H1 (cell line): ENCODE data around the gene U2SURP.

Experiments used
- CEBPB ChIP-seq: IDR thresholded peaks from 2 replicates; pipeline ENCODE4 v1.6.1; 2012; ENCODE audit warnings: low read depth, low read length
- EP300 ChIP-seq, 2 experiments: IDR thresholded peaks; 1 replicate in 1 of 2; 2 replicates in 1 of 2; pipeline ENCODE4 v1.6.1; 2011 to 2012; ENCODE audit warnings: low read depth in 2 of 2, low read length in 2 of 2, mild to moderate bottlenecking in 2 of 2, borderline replicate concordance in 1 of 2, inconsistent platforms in 1 of 2, moderate library complexity in 1 of 2
- EZH2 ChIP-seq: fragments of 200-600 bp; sonication (generic); IDR thresholded peaks from 2 replicates; pipeline ENCODE4 v1.7.1; 2012; ENCODE audit warnings: low read depth, mild to moderate bottlenecking, moderate library complexity, low read length, inconsistent platforms; ENCODE audit not compliant: severe bottlenecking
- MAFK ChIP-seq: IDR thresholded peaks from 2 replicates; pipeline ENCODE4 v1.6.1; 2012; ENCODE audit warnings: low read depth, mild to moderate bottlenecking, improper control_type of control experiment, low read length
- POLR2AphosphoS5 ChIP-seq: IDR thresholded peaks from 2 replicates; pipeline ENCODE4 v1.6.1; 2011; ENCODE audit warnings: low read depth, low read length
- RAD21 ChIP-seq, 2 experiments: IDR thresholded peaks in 1 of 2; conservative IDR thresholded peaks in 1 of 2; 2 replicates each; pipeline ENCODE4 v1.6.1; 2011; ENCODE audit warnings: low read depth in 2 of 2, low read length in 2 of 2, improper control_type of control experiment in 1 of 2, inconsistent platforms in 1 of 2, mild to moderate bottlenecking in 1 of 2, moderate library complexity in 1 of 2
- TCF12 ChIP-seq: IDR thresholded peaks from 2 replicates; pipeline ENCODE4 v1.6.1; 2011; ENCODE audit warnings: low read depth, mild to moderate bottlenecking, low read length
- TF ChIP-seq, protein P1 (sequence below), 3 experiments: IDR thresholded peaks; 1 replicate in 2 of 3; 2 replicates in 1 of 3; pipeline versions ENCODE4 v1.5.1 to v1.6.1; 2011; ENCODE audit warnings: low read length in 3 of 3, mild to moderate bottlenecking in 3 of 3, inconsistent platforms in 2 of 3, low read depth in 1 of 3, moderate library complexity in 1 of 3; ENCODE audit not compliant: insufficient read depth in 1 of 3; ENCODE audit errors: control extremely low read depth in 1 of 3

DNA sequence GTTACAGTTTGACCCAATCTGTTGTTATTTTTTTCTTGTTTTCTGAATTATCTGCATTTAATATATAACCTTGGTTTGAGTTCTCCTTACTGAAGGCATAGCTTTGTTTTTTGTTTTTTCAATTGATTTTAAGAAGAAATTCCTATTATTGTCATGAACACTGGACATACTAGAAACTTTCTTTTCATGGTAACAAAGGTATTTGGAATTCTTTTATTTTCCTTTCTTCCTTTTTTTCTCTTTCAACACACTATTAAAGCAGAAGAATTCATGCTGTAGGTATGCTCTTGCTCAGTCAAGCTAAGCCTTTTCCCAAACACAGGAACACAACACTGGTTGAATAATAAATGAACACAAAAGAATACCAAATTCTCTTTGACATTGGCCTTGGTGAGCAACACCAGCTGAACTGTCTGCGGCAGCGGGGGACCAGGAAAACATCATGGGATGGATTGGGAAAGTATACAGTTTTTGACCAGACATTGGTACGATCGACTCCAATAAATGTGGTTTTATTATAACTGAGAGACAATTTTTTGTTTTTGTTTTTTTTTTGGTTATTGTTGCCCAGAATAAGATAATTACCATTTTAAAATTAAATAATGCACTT lies 23.1 kb downstream of the U2SURP start:
- TF ChIP-seq, protein P1, sequence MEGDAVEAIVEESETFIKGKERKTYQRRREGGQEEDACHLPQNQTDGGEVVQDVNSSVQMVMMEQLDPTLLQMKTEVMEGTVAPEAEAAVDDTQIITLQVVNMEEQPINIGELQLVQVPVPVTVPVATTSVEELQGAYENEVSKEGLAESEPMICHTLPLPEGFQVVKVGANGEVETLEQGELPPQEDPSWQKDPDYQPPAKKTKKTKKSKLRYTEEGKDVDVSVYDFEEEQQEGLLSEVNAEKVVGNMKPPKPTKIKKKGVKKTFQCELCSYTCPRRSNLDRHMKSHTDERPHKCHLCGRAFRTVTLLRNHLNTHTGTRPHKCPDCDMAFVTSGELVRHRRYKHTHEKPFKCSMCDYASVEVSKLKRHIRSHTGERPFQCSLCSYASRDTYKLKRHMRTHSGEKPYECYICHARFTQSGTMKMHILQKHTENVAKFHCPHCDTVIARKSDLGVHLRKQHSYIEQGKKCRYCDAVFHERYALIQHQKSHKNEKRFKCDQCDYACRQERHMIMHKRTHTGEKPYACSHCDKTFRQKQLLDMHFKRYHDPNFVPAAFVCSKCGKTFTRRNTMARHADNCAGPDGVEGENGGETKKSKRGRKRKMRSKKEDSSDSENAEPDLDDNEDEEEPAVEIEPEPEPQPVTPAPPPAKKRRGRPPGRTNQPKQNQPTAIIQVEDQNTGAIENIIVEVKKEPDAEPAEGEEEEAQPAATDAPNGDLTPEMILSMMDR (IDR thresholded peaks at IDR 0.05; ENCODE audit: control extremely low read depth in 1 of 3, insufficient read depth in 1 of 3, low read depth in 1 of 3, low read length in 3 of 3) = no peak
- TF ChIP-seq EZH2 = no peak
- TF ChIP-seq EP300 (IDR thresholded peaks at IDR 0.05; ENCODE audit: borderline replicate concordance in 1 of 2, low read depth in 2 of 2, low read length in 2 of 2) = no peak
- no peak for TF ChIP-seq POLR2AphosphoS5
- no peak for TF ChIP-seq TCF12
- no peak for TF ChIP-seq CEBPB
- TF ChIP-seq MAFK = no peak
- no peak for TF ChIP-seq RAD21 (IDR thresholded peaks at IDR 0.05 in 1 of 2, conservative IDR thresholded peaks at IDR 0.05 in 1 of 2; ENCODE audit: low read depth in 2 of 2, low read length in 2 of 2)
